GM15510 (cell line): ENCODE measurements around the gene ZBTB38.

Source experiments
- POLR2A ChIP-seq: IDR thresholded peaks from 3 replicates; pipeline ENCODE4 v1.6.1; 2011; ENCODE audit warnings: borderline replicate concordance; ENCODE audit not compliant: insufficient read length; ENCODE audit errors: extremely low read depth

ZBTB38 gene

DNA sequence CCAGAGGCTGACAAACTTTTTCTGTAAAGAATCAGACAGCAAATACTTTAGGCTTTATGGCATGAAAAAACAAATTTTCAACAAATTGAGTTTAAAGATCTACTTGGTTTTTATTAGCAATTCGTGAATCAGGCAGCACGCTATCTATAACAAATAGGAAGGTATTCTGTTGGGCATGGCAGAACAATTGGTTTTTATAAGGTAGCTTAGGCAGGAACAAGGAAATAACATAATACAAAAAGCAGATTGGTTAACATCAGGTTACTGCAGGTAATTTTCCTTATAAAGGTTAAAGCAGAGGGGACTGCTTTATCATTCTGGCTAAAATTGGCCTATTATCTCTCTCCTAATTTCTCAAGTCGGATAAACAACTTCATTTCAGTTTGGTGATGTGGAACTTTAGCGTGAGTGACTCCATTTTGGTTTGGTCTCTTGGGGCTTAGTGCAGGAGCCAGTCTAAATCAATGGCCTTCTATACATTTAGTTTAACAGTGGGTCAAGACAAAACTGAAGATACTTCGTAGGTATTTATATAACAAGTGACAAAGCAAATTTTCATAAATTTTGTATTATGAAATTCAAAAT is 26.8 kb downstream of the ZBTB38 start:
- TF ChIP-seq POLR2A: no peak

GRCh38 chr3:141397996-141398395 is 29.7 kb downstream of the ZBTB38 start:
- no peak for TF ChIP-seq POLR2A

GRCh38 chr3:141399200-141399599 is 30.9 kb downstream of the ZBTB38 start:
- TF ChIP-seq POLR2A: no peak

DNA sequence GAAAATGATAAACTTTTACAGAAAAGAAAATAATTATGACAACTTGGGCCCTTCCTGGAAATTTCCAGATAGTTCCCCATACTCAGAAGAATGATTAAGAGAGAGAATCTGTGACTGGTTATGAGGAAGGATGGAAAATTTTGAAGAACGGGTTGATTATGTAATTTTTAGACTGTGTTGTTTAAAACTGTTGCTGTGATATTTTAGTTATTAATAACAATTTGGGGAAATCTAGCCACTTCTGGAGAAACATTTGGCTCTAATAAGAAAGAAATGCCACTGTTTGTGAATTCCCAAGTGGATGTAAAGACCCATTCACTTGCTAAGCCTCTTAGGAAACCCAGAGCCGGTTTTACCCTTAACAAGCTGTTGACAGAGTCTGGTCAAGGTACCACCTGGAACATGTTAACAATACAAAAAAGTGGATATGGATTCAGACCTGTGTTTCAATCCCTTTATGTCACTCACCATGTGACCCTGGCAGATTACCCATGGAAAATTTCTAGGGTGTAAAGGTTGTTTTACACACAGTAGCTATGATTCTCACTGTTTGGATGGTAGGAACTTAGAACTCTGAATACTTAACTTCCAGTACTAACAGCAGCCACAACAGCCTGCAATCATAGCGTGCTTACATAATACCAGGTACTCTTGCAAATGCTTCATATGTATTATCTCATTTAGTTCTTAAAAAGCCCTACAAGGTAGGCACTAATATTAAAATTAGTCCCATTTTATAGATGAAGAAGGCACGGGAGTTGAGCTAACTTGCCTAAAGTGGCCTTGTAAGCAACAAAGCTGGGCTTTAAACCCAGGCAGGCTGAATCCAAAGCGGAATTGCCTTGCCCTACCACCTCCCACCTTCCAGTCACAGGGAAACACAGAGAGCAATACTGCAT is 32.0 kb downstream of the ZBTB38 start:
- no peak for TF ChIP-seq POLR2A

DNA sequence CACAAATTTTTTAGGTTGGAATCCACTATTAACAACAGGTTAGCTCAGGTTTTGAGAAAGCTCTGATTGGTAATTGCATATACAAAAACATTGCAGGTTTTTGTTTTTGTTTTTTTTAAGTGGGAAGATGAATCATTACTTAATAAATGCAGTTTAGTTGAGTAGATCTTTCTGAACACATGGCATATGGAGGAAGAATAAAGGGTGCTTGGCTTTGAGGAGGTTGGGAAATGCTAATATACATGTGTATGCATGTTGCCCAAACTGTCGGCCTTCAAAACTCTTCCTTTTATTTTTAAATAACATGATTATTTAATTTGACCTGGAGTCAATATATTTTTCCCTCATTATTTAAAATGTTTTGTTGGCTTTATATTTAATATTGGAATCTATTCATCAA is 32.8 kb downstream of the ZBTB38 start:
- TF ChIP-seq POLR2A: no peak

DNA sequence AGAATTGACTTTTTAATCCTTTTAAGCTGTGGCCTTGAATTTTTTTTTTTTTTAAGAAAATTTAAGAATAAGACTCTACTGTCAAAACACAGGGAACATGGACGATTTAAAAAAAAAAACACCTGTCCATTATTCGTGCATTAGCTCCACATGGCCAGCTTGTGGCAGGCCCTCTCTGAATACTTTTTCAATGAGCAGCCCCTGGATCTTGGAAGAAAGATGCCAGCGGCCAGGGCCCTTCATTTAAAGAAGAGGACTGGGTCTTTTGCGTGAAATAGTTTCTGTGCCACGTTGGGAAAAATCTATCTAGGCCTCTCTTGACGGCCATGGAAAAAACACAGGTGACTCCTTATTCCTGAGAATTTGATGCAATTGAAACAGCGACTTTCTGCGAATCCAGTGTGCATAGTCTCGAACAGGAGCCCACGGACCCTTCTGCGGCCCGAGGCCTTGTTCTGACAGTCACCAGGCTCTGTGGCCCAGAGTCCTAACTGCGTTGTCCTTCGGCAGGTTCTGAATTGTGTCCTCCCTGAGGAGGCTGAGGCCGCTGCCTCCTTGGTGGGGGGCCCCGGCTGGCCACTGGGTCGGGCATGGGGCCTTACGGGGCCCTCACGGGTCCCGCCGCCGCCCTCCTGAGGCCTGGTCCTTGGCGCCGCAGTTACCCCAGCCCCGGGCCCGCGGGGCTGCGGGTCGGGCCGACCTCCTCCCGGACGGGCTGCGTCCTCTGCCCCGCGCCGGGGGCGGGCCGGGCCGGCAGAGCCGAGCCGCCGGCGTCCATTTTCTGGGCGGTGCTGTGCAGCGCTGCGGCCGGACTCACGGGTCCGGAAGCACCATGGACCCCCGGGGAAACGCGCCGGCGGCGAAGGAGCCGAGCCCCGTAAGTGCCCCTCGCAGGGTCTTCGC is 33.5 kb downstream of the ZBTB38 start:
- peak; percentile 68 for TF ChIP-seq POLR2A

GRCh38 chr3:141402476-141403171 is 34.3 kb downstream of the ZBTB38 start:
- TF ChIP-seq POLR2A: no peak

GRCh38 chr3:141403576-141403975 is 35.3 kb downstream of the ZBTB38 start:
- TF ChIP-seq POLR2A: no peak

DNA sequence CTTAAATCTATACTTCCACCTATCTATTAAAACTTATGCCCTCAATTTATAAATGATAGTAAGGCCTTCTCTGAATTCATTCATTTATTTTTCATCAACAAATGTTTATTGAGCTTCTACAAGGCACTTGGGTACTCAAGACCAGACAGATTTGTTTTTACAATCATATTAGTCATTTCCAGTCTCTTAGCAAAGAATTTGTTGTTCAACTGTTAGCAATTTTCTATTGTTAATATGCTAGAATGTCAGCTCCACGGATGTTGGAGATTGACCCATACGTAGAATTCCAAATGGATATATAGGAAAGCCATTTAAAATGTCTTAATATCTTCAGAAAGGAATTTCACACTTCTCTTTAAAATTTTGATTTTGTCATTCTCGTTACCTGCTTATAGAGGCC is 36.7 kb downstream of the ZBTB38 start:
- TF ChIP-seq POLR2A: no peak

GRCh38 chr3:141405591-141405990 is 37.3 kb downstream of the ZBTB38 start:
- no peak for TF ChIP-seq POLR2A

GRCh38 chr3:141406265-141406664 is 38.0 kb downstream of the ZBTB38 start:
- no peak for TF ChIP-seq POLR2A

GRCh38 chr3:141407047-141407446 is 38.7 kb downstream of the ZBTB38 start:
- no peak for TF ChIP-seq POLR2A

DNA sequence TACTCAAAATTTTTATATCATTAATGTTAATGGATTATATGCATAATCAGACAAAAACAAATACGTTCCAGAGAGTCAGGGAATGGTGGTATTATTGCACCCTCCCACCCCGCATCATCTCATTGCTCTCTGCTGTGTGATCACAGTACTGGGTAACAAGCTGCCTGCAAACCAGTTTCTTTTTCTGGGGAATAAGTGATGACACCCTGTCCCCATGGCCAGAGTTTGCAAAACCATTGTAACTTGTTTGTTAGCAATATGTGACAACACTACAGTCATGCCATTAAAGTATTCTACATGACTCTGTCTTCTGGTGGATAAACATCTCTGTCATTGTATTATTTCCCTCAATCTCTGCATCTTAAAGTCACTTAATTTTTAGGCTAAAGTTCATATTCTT is 39.5 kb downstream of the ZBTB38 start:
- no peak for TF ChIP-seq POLR2A

DNA sequence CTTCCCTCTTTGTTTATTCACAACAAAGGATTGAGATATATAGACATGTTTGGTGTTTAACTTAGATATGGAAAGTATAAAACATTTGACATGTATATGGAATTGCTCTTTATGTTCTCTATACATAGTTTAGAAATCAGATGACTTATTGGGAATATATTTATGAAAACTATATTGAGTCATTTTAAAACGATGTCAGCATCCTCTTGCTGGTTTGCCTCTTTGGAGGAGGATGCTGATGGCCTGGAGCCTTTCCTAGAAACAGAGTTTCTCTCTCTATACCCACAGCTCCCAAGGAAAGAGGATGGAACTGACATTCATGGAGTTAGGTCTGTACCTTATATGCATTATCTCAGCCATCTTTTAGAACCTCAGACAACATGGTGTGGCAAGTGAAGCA is 40.3 kb downstream of the ZBTB38 start:
- TF ChIP-seq POLR2A: no peak

DNA sequence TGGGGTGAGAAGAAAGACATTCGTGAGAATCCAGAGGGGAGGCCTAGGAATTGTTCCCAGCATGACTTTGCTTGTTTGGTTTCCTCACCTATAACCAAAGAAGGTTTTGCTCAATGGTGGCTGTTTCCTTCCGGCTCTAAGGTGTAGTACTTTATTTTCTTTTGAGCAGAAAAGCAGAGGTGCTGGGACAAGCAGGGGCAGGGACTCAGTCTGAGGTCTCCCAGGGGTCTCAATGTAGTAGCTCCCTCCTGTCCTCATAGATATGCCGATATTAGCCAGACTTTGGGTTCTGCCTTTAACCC is 41.6 kb downstream of the ZBTB38 start:
- TF ChIP-seq POLR2A: no peak
